HepG2 (cell line): ENCODE measurements around the gene EWSR1. TPM values are rescaled to one million over a fixed set of nuclear protein-coding genes. Genes with fewer than 3 reads are reported as not detected.

Experiments used
- ATAC-seq: fragments of 200-7000 bp; cut with Tn5 transposase; 3 replicates; pipeline ENCODE4 v1.9.1; 2020; ENCODE audit warnings: mild to moderate bottlenecking, moderate library complexity
- BruUV-seq: library from RNA; stranded (reverse); fragments of 400-500 nt; replicated peaks from 2 replicates; lab custom pipeline; 2021; lab: Mats Ljungman, UMichigan
- CTCF ChIA-PET: fragments of 300-600 bp; formaldehyde crosslinking; extraction: SDS; loops from one replicate; lab custom pipeline; 2021; ENCODE audit warnings: low total read pairs, inconsistent platforms, low intra/inter-chr PET ratio; lab: Yijun Ruan, JAX
- POLR2A ChIA-PET: fragments of 350-600 bp; sonication (Branson Sonifier 250); formaldehyde crosslinking; loops from one replicate; lab custom pipeline; 2020; ENCODE audit warnings: antibody characterized with exemption, inconsistent platforms; lab: Yijun Ruan, JAX
- DNase-seq: peaks from one replicate; pipeline ENCODE4 v3.0.0-alpha.2; 2015; ENCODE audit warnings: low spot score
- FAIRE-seq: peaks from 3 replicates; lab custom pipeline; 2011; peaks lifted over from hg19 to GRCh38; lab: Jason Lieb, UNC
- H2AFZ ChIP-seq: one replicate; pipeline ENCODE4 v1.6.1; 2011; ENCODE audit warnings: low read length, inconsistent platforms
- H3K27ac ChIP-seq: fragments of 300-600 bp; 3 replicates; pipeline ENCODE4 v1.8.0; 2011; ENCODE audit warnings: mixed run types, mild to moderate bottlenecking, mixed read lengths, low read length, inconsistent platforms; ENCODE audit not compliant: insufficient read depth; ENCODE audit errors: extremely low read length
- H3K27me3 ChIP-seq, 2 experiments: fragments of 200-600 bp in 1 of 2; 2 replicates in 1 of 2; 3 replicates in 1 of 2; pipeline versions ENCODE4 v1.6.0 to v1.8.0; 2011; ENCODE audit warnings: low read length in 2 of 2, mild to moderate bottlenecking in 2 of 2, moderate library complexity in 2 of 2, inconsistent platforms in 1 of 2; ENCODE audit not compliant: insufficient read depth in 2 of 2, control insufficient read depth in 1 of 2
- H3K36me3 ChIP-seq, 2 experiments: fragments of 200-600 bp in 1 of 2; replicated peaks in 1 of 2; 2 replicates in 1 of 2; 3 replicates in 1 of 2; pipeline versions ENCODE4 v1.5.1 to v1.8.0; 2011; ENCODE audit warnings: low read length in 2 of 2, inconsistent platforms in 1 of 2; ENCODE audit not compliant: insufficient read depth in 2 of 2, control insufficient read depth in 1 of 2
- H3K4me1 ChIP-seq: 2 replicates; pipeline ENCODE4 v1.5.1; 2012; ENCODE audit warnings: low read length, inconsistent platforms; ENCODE audit not compliant: insufficient read depth
- H3K4me2 ChIP-seq: 2 replicates; pipeline ENCODE4 v1.6.0; 2011; ENCODE audit warnings: low read depth, low read length, inconsistent platforms
- H3K4me3 ChIP-seq, 3 experiments: fragments of 200-600 bp in 1 of 3; sonication (generic), shearing (Covaris generic) in 1 of 3; replicated peaks in 1 of 3; 2 replicates each; pipeline ENCODE4 v1.5.1; 2011 to 2016; ENCODE audit warnings: low read length in 3 of 3, inconsistent platforms in 2 of 3, low read depth in 2 of 3, mild to moderate bottlenecking in 2 of 3, control low read depth in 1 of 3, mixed read lengths in 1 of 3; ENCODE audit not compliant: insufficient read depth in 1 of 3
- H3K79me2 ChIP-seq: one replicate; pipeline ENCODE4 v1.6.1; 2011; ENCODE audit warnings: low read length, inconsistent platforms; ENCODE audit not compliant: insufficient read depth
- H3K9ac ChIP-seq: 2 replicates; pipeline ENCODE4 v1.6.0; 2011; ENCODE audit warnings: mild to moderate bottlenecking, low read depth, low read length, inconsistent platforms; ENCODE audit not compliant: insufficient read depth
- H3K9me3 ChIP-seq: 2 replicates; pipeline ENCODE4 v1.5.1; 2012; ENCODE audit warnings: mild to moderate bottlenecking, low read length
- H4K20me1 ChIP-seq: 2 replicates; pipeline ENCODE4 v1.6.0; 2011; ENCODE audit warnings: inconsistent platforms, mild to moderate bottlenecking, low read length, moderate library complexity; ENCODE audit not compliant: insufficient read depth
- NR1H2 ChIP-seq: sonication (generic); formaldehyde crosslinking; IDR thresholded peaks from 2 replicates; pipeline ENCODE4 v1.8.1; 2022; ENCODE audit warnings: low read depth, missing genetic modification reagents, borderline replicate concordance
- SYNCRIP ChIP-seq: fragments of 200-400 bp; formaldehyde crosslinking; IDR thresholded peaks from 2 replicates; pipeline ENCODE4 v1.6.1; 2018; ENCODE audit warnings: mild to moderate bottlenecking, low read depth, low read length; ENCODE audit not compliant: insufficient read depth
- ZNF232 ChIP-seq: sonication (generic); formaldehyde crosslinking; IDR thresholded peaks from 2 replicates; pipeline ENCODE4 v1.4.0; 2020; ENCODE audit warnings: missing genetic modification reagents, borderline replicate concordance
- ZNF614 ChIP-seq: IDR thresholded peaks from 2 replicates; pipeline ENCODE4 v1.6.1; 2018; ENCODE audit warnings: missing biosample characterization, missing genetic modification reagents, inconsistent platforms, borderline replicate concordance
- WGBS: methylation state at CpG from one replicate; pipeline ENCODE4 v1.1.6; 2017; ENCODE audit warnings: low lambda C conversion rate; 5-methylcytosine and 5-hydroxymethylcytosine counted together
- in situ Hi-C: cut with HindIII; loops from 2 replicates; pipeline ENCODE4 v1.10.0; 2017; ENCODE audit warnings: low pct_unique_long_range_greater_than_20kb; ENCODE audit not compliant: extremely low pct_ligation_motif_present
- intact Hi-C: fragments of 100-400 bp; cut with micrococcal nuclease; formaldehyde crosslinking; loops from one replicate; pipeline ENCODE4 v1.10.0; 2022; ENCODE audit not compliant: unreplicated experiment
- polyA plus RNA-seq, 8 experiments: library from polyadenylated mRNA; depleted of rRNA in 3 of 8; stranded (reverse) in 7 of 8; unstranded in 1 of 8; fragments of >200 nt; fragmentation: Illumina TruSeq in 4 of 8; extraction: Trizol in 4 of 8; gene quantifications; 2 replicates each; pipeline versions ENCODE4 v1.2.1 to v1.2.3, GENCODE V29; 2011 to 2016; ENCODE audit warnings: low read depth in 4 of 8, missing spikeins in 1 of 8, mixed read lengths in 1 of 8; ENCODE audit not compliant: insufficient read depth in 1 of 8
- total RNA-seq, 5 experiments: library from RNA; depleted of rRNA; stranded (reverse); fragments of >200 nt; fragmentation: Illumina TruSeq; extraction: Trizol; gene quantifications; 2 replicates each; pipeline ENCODE4 v1.2.3, GENCODE V29; 2016; ENCODE audit warnings: low read depth in 1 of 5
- TF ChIP-seq, protein P1 (sequence below): IDR thresholded peaks from 2 replicates; pipeline ENCODE4 v1.6.1; 2018; ENCODE audit warnings: missing genetic modification reagents, mild to moderate bottlenecking, missing compliant biosample characterization
- TF ChIP-seq, protein P2 (sequence below): sonication (generic); formaldehyde crosslinking; IDR thresholded peaks from 2 replicates; pipeline ENCODE4 v1.4.0; 2020; ENCODE audit warnings: missing genetic modification reagents
- TF ChIP-seq, protein P3 (sequence below): sonication (generic); formaldehyde crosslinking; IDR thresholded peaks from 2 replicates; pipeline ENCODE4 v1.4.0; 2020; ENCODE audit warnings: missing genetic modification reagents, mild to moderate bottlenecking, borderline replicate concordance
- TF ChIP-seq, protein P4 (sequence below): sonication (generic); formaldehyde crosslinking; IDR thresholded peaks from 2 replicates; pipeline ENCODE4 v1.9.0; 2021; ENCODE audit warnings: missing genetic modification reagents, borderline replicate concordance
- TF ChIP-seq, protein P5 (sequence below): sonication (generic); formaldehyde crosslinking; IDR thresholded peaks from 2 replicates; pipeline ENCODE4 v1.4.0; 2020; ENCODE audit warnings: missing genetic modification reagents
- TF ChIP-seq, protein P6 (sequence below): sonication (generic); formaldehyde crosslinking; IDR thresholded peaks from 2 replicates; pipeline ENCODE4 v1.5.0; 2020; ENCODE audit warnings: mild to moderate bottlenecking, missing genetic modification reagents, borderline replicate concordance

Gene EWSR1
- total and polyA plus RNA-seq, 2 of the 13 experiments (the other 11 are each of a cell fraction or from before 2014, with no cell fraction given), result 211 to 326 TPM

DNA sequence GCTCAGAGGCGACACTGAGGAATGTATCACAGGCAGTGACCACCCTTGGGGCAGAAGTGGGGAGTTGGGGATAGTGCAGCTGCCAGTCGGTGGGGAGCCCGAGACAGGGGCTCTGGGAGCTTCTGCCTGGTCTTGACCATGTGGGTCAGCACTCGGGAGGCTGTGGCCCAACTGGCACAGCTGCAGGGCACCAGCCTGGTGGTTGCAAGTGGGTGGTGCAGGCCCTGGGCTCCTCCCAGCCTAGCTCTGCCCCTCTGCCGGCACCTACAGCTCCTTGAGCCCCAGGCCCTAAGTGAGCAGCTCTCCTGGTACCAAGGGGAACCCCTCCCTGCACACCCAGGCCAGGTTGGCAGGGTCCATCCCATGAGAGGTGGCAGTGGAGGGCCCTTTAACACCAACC, 60.0 kb downstream of the EWSR1 start:
- no peaks in the 10 kb centered on the region for H3K4me1 ChIP-seq
- no peak overlapping the region for H3K4me3 ChIP-seq
- no peaks in the 10 kb centered on the region for H4K20me1 ChIP-seq
- no peak overlapping the region for H3K27ac ChIP-seq
- BruUV-seq, result no TSS peak
- no peak overlapping the region for H3K4me2 ChIP-seq
- FAIRE-seq, result no peak
- H2AFZ ChIP-seq, result no peak overlapping the region
- 86% methylated on average over 1 of the region's 5 CpGs for WGBS
- no peaks in the 10 kb centered on the region for H3K79me2 ChIP-seq
- H3K9me3 ChIP-seq, result no peaks in the 10 kb centered on the region
- ChIA-PET CTCF (no interaction called here), POLR2A (no interaction called here)
- H3K36me3 ChIP-seq, result peaks cover 6 to 16% of the 10 kb centered on the region in 2 experiments; a peak in 4 of 5 replicates
- ATAC-seq, result peak; percentile 48
- no peak overlapping the region for H3K9ac ChIP-seq
- intact Hi-C loops (no loop called here), in situ Hi-C loops (no loop called here)
- no peak for DNase-seq
- H3K27me3 ChIP-seq, result no peaks in the 10 kb centered on the region
- TF ChIP-seq ZNF614 (CRISPR knock-in tag) (no peak), NR1H2 (CRISPR knock-in tag) (no peak), SYNCRIP (no peak), ZNF232 (CRISPR knock-in tag) (no peak)
- TF ChIP-seq, protein P1, sequence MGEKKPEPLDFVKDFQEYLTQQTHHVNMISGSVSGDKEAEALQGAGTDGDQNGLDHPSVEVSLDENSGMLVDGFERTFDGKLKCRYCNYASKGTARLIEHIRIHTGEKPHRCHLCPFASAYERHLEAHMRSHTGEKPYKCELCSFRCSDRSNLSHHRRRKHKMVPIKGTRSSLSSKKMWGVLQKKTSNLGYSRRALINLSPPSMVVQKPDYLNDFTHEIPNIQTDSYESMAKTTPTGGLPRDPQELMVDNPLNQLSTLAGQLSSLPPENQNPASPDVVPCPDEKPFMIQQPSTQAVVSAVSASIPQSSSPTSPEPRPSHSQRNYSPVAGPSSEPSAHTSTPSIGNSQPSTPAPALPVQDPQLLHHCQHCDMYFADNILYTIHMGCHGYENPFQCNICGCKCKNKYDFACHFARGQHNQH (CRISPR knock-in tag), result no peak
- TF ChIP-seq, protein P2, sequence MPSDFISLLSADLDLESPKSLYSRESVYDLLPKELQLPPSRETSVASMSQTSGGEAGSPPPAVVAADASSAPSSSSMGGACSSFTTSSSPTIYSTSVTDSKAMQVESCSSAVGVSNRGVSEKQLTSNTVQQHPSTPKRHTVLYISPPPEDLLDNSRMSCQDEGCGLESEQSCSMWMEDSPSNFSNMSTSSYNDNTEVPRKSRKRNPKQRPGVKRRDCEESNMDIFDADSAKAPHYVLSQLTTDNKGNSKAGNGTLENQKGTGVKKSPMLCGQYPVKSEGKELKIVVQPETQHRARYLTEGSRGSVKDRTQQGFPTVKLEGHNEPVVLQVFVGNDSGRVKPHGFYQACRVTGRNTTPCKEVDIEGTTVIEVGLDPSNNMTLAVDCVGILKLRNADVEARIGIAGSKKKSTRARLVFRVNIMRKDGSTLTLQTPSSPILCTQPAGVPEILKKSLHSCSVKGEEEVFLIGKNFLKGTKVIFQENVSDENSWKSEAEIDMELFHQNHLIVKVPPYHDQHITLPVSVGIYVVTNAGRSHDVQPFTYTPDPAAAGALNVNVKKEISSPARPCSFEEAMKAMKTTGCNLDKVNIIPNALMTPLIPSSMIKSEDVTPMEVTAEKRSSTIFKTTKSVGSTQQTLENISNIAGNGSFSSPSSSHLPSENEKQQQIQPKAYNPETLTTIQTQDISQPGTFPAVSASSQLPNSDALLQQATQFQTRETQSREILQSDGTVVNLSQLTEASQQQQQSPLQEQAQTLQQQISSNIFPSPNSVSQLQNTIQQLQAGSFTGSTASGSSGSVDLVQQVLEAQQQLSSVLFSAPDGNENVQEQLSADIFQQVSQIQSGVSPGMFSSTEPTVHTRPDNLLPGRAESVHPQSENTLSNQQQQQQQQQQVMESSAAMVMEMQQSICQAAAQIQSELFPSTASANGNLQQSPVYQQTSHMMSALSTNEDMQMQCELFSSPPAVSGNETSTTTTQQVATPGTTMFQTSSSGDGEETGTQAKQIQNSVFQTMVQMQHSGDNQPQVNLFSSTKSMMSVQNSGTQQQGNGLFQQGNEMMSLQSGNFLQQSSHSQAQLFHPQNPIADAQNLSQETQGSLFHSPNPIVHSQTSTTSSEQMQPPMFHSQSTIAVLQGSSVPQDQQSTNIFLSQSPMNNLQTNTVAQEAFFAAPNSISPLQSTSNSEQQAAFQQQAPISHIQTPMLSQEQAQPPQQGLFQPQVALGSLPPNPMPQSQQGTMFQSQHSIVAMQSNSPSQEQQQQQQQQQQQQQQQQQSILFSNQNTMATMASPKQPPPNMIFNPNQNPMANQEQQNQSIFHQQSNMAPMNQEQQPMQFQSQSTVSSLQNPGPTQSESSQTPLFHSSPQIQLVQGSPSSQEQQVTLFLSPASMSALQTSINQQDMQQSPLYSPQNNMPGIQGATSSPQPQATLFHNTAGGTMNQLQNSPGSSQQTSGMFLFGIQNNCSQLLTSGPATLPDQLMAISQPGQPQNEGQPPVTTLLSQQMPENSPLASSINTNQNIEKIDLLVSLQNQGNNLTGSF (CRISPR knock-in tag), result no peak
- TF ChIP-seq, protein P3, sequence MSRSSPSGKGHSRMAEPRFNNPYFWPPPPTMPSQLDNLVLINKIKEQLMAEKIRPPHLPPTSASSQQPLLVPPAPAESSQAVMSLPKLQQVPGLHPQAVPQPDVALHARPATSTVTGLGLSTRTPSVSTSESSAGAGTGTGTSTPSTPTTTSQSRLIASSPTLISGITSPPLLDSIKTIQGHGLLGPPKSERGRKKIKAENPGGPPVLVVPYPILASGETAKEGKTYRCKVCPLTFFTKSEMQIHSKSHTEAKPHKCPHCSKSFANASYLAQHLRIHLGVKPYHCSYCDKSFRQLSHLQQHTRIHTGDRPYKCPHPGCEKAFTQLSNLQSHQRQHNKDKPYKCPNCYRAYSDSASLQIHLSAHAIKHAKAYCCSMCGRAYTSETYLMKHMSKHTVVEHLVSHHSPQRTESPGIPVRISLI, result no peak
- TF ChIP-seq, protein P4, sequence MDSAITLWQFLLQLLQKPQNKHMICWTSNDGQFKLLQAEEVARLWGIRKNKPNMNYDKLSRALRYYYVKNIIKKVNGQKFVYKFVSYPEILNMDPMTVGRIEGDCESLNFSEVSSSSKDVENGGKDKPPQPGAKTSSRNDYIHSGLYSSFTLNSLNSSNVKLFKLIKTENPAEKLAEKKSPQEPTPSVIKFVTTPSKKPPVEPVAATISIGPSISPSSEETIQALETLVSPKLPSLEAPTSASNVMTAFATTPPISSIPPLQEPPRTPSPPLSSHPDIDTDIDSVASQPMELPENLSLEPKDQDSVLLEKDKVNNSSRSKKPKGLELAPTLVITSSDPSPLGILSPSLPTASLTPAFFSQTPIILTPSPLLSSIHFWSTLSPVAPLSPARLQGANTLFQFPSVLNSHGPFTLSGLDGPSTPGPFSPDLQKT (CRISPR knock-in tag), result no peak
- TF ChIP-seq, protein P5, sequence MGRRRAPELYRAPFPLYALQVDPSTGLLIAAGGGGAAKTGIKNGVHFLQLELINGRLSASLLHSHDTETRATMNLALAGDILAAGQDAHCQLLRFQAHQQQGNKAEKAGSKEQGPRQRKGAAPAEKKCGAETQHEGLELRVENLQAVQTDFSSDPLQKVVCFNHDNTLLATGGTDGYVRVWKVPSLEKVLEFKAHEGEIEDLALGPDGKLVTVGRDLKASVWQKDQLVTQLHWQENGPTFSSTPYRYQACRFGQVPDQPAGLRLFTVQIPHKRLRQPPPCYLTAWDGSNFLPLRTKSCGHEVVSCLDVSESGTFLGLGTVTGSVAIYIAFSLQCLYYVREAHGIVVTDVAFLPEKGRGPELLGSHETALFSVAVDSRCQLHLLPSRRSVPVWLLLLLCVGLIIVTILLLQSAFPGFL (CRISPR knock-in tag), result no peak
- TF ChIP-seq, protein P6, sequence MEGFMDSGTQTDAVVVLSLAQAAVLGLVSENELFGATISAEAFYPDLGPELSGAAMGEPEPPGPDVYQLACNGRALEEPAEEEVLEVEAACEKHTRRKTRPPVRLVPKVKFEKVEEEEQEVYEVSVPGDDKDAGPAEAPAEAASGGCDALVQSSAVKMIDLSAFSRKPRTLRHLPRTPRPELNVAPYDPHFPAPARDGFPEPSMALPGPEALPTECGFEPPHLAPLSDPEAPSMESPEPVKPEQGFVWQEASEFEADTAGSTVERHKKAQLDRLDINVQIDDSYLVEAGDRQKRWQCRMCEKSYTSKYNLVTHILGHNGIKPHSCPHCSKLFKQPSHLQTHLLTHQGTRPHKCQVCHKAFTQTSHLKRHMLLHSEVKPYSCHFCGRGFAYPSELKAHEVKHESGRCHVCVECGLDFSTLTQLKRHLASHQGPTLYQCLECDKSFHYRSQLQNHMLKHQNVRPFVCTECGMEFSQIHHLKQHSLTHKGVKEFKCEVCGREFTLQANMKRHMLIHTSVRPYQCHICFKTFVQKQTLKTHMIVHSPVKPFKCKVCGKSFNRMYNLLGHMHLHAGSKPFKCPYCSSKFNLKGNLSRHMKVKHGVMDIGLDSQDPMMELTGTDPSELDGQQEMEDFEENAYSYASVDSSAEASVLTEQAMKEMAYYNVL (CRISPR knock-in tag), result no peak
